Left ventricle myocardium inferior (tissue), 1 donor: ENCODE data around the gene ZFP90. TPM values are rescaled to one million over a fixed set of nuclear protein-coding genes. Genes with fewer than 3 reads are reported as not detected.
"Not testable (repeated sequence)": the region's sequence is repeated elsewhere in the genome, so short reads cannot be mapped to it uniquely, and the experiment has no call there.

ENCODE experiments used
- DNase-seq: peaks from one replicate; pipeline ENCODE4 v3.0.0-alpha.2; 2020
- H3K27ac ChIP-seq: fragments of 200-600 bp; replicated peaks from 2 replicates; pipeline ENCODE4 v1.8.0; 2021
- H3K27me3 ChIP-seq: fragments of 200-600 bp; 2 replicates; pipeline ENCODE4 v1.8.0; 2021; ENCODE audit warnings: low read depth
- H3K36me3 ChIP-seq: fragments of 200-600 bp; 2 replicates; pipeline ENCODE4 v1.8.0; 2021
- H3K4me1 ChIP-seq: fragments of 200-600 bp; 2 replicates; pipeline ENCODE4 v1.8.0; 2021
- H3K4me3 ChIP-seq: fragments of 200-600 bp; 2 replicates; pipeline ENCODE4 v1.8.0; 2021; ENCODE audit warnings: mild to moderate bottlenecking, moderate library complexity
- H3K9me3 ChIP-seq: fragments of 200-600 bp; replicated peaks from 2 replicates; pipeline ENCODE4 v1.8.0; 2021
- intact Hi-C: fragments of 100-400 bp; cut with micrococcal nuclease; formaldehyde crosslinking; loops from one replicate; pipeline ENCODE4 v1.11.0; 2022
- total RNA-seq: library from RNA; stranded (reverse); fragmentation: NEBNext Ultra II Directional; extraction: Animal tissue kit (Norgen Biotek cat#: 25700); gene quantifications from one replicate; pipeline ENCODE4 v1.2.1, GENCODE V29; 2021
- TF ChIP-seq, protein P1 (sequence below): fragments of 200-600 bp; IDR thresholded peaks from 2 replicates; pipeline ENCODE4 v1.8.0; 2021; ENCODE audit warnings: antibody characterized with exemption, mild to moderate bottlenecking, borderline replicate concordance
- donor health status: DM: no; HTN: yes; CAD: no; lungs with severe emphysema.

The ZFP90 gene
- total RNA-seq, 1 donor from 2014 or later = 11.0 TPM

DNA sequence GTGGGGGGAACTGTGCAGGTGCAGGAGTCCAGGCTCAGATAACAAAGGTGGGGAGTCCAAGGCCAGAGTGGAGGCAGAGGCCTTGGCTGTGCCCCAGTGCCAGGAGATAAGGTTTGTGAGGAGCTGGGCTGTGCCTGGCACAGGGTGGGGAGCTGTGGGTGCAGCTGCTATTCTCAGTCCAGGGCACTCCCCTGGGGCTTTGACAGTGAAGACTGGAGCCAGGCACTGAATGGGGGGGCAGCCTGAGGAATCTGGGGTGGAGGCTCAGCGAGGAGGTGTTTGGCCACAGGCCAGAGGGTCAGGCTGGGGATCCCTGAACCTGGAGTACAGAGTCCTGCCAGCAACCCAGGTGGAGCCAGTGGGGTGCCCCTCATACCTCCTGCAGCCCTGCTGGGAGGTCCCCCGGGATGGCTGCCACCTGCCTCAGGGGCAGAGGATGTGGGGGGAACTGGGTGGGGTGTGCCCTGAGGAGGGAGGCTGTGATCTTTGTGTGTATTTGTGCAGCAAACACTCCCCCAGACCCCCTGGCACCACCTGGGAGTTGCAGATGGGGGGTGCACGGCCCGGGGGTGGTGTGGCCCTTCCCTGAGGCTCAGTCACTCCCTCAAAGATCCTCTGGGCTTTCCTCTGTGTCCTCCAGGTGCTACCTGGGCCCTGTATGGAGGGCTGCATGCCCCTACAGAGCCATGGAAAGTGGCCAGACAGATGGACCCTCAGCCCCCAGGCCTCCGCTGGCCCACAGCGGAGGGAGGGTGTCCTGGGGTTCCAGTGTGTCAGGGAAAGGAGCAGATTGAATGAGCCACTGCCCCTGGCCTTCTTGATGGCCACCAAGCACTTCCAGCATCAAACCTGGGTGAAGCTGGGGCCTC is 46.3 kb upstream of the ZFP90 start:
- intact Hi-C loops = no loop called here
- H3K27me3 ChIP-seq = peaks cover 28% of the 10 kb centered on the region
- no peak for DNase-seq

DNA sequence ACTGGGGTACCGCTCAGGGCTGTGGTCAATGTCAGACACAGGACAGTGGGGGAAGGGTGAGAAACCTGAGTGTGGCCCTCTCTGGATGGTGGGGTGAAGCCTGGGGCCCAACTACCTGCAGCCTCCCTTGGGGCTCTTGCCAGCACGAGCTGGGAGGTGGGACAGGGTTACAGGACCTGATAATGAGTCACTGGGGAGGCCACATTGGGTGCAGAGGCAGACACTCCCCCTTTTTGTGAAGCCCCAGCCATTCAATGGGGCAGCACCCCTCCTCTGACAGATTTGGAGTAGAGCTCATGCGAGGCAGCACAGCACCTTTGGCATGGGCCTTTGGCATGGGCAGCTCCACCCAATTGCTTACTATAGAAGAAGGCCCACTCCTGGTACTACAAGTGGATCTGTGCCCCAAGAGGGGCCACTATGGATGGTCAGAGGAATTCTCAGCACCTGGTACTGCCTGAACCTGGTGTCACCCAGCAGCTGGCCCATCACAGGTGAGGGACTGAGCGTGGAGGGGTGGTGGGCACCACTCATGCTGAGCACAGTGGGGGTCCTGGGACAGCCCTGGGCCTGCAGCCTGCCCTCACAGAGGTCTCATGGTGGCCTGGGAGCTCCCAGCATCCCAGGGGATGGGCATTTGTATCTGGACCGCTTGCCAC is 45.5 kb upstream of the ZFP90 start:
- no peaks in the 10 kb centered on the region for H3K9me3 ChIP-seq
- DNase-seq = no peak
- peaks cover 32% of the 10 kb centered on the region for H3K27me3 ChIP-seq
- intact Hi-C loops = no loop called here
- no peaks in the 10 kb centered on the region for H3K36me3 ChIP-seq
- no peak overlapping the region for H3K4me3 ChIP-seq
- TF ChIP-seq, protein P1, sequence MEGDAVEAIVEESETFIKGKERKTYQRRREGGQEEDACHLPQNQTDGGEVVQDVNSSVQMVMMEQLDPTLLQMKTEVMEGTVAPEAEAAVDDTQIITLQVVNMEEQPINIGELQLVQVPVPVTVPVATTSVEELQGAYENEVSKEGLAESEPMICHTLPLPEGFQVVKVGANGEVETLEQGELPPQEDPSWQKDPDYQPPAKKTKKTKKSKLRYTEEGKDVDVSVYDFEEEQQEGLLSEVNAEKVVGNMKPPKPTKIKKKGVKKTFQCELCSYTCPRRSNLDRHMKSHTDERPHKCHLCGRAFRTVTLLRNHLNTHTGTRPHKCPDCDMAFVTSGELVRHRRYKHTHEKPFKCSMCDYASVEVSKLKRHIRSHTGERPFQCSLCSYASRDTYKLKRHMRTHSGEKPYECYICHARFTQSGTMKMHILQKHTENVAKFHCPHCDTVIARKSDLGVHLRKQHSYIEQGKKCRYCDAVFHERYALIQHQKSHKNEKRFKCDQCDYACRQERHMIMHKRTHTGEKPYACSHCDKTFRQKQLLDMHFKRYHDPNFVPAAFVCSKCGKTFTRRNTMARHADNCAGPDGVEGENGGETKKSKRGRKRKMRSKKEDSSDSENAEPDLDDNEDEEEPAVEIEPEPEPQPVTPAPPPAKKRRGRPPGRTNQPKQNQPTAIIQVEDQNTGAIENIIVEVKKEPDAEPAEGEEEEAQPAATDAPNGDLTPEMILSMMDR = no peak
- H3K4me1 ChIP-seq = no peaks in the 10 kb centered on the region
- H3K27ac ChIP-seq = no peak overlapping the region

More for the DNA sequence above, 46.3 kb upstream of the ZFP90 start:
- no peaks in the 10 kb centered on the region for H3K36me3 ChIP-seq
- TF ChIP-seq, protein P1 = no peak
- no peak overlapping the region for H3K27ac ChIP-seq
- H3K4me1 ChIP-seq = no peaks in the 10 kb centered on the region
- no peaks in the 10 kb centered on the region for H3K9me3 ChIP-seq
- no peak overlapping the region for H3K4me3 ChIP-seq

DNA sequence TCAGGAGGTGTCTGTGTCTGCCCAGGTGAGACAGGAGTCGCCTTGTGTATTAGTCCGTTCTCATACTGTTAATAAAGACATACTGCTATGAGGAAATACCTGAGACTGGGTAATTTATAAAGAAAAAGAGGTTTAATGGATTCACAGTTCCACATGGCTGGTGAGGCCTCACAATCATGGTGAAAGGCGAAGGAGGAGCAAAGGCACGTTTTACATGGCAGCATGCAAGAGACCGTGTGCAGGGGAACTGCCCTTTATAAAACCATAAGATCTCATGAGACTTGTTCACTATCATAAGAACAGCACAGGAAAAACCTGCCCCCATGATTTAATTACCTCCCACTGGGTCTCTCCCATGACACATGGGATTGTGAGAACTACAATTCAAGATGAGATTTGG is 44.8 kb upstream of the ZFP90 start:
- DNase-seq, intact Hi-C loops: not testable (repeated sequence)
- peaks cover 40% of the 10 kb centered on the region for H3K27me3 ChIP-seq

DNA sequence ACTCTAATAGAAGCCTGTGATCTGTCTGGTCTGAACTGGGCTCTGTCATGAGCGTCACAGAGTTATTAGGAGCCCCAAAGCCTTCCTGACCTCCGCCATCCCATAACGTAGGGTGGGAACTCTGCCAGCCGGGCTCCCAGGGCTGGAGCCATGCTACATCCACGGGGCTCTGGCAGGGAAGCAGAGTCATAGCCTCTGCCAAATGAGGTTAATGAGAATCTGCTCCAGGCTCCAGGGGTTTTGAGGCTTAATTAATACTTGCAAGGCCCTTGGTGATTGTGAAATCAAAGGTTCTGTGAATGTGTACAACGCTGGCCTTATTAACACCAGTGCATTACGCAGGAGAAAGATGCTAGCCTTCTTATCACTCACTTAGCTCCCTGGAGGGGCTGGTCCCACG is 42.4 kb upstream of the ZFP90 start:
- Histone ChIP-seq H3K27me3 (peaks cover 38% of the 10 kb centered on the region), H3K36me3 (no peaks in the 10 kb centered on the region), H3K9me3 (no peaks in the 10 kb centered on the region), H3K4me1 (no peaks in the 10 kb centered on the region), H3K4me3 (no peak overlapping the region), H3K27ac (no peak overlapping the region)
- intact Hi-C loops = no loop called here
- TF ChIP-seq, protein P1 = no peak
- no peak for DNase-seq

More for the DNA sequence above, 44.8 kb upstream of the ZFP90 start:
- not testable (repeated sequence) for H3K36me3 ChIP-seq, H3K27ac ChIP-seq, H3K4me1 ChIP-seq, H3K4me3 ChIP-seq, H3K9me3 ChIP-seq

DNA sequence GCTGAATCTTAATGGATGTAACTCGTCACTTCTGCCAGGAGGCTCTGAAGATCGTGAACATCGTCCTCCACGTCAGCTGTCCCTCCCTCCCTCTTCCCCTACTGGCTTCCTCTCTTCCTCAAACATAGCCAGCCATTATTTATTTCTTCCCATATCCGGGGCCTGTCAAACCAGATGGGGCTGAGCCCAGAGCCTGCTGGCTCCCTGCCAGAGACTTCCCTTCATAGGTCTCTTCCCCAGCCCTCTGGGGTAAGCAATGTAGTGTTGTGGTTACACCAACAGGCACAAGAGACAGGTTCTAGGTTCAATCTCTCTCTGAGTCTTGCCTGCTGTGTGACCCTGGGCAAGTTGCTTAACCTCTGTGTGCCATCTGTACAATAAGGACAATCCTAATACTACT is 40.1 kb upstream of the ZFP90 start:
- no peaks in the 10 kb centered on the region for H3K9me3 ChIP-seq
- no peaks in the 10 kb centered on the region for H3K4me1 ChIP-seq
- DNase-seq = no peak
- no peak overlapping the region for H3K4me3 ChIP-seq
- H3K27ac ChIP-seq = no peak overlapping the region
- peaks cover 48% of the 10 kb centered on the region for H3K27me3 ChIP-seq
- H3K36me3 ChIP-seq = no peaks in the 10 kb centered on the region
- TF ChIP-seq, protein P1 = no peak
- intact Hi-C loops = no loop called here

DNA sequence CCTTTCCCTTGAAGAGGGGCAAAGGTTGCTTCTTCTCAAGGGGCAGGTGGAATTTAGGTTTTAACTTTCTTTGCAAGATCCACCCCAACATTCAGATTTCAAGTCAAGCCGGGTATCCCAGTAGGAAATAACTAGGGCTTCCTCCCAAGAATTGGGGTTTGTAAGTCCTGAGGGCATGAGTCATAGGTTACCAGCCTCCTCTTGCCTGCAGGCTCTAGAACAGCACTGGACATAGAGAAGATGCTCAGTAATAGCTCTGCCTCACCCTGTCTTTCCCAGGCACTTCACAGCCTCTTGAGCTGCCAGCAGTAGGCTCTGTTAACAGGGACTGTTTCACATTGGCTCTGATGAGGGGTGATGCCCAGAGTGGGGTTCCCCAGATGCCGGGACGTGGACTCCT is 35.8 kb upstream of the ZFP90 start:
- TF ChIP-seq, protein P1 = no peak
- no peak for DNase-seq
- H3K4me1 ChIP-seq = no peaks in the 10 kb centered on the region
- H3K4me3 ChIP-seq = no peak overlapping the region
- H3K9me3 ChIP-seq = no peaks in the 10 kb centered on the region
- no peaks in the 10 kb centered on the region for H3K36me3 ChIP-seq
- no peak overlapping the region for H3K27ac ChIP-seq
- intact Hi-C loops = no loop called here
- peaks cover 65% of the 10 kb centered on the region for H3K27me3 ChIP-seq
